GM21723 (cell line): ENCODE data around the gene CCDC177.

Experiments
- ATAC-seq: cut with Tn5 transposase; IDR thresholded peaks from one replicate; pipeline ENCODE4 v1.9.1; 2021; ENCODE audit warnings: mild to moderate bottlenecking, moderate library complexity; ENCODE audit not compliant: unreplicated experiment

Gene CCDC177

DNA sequence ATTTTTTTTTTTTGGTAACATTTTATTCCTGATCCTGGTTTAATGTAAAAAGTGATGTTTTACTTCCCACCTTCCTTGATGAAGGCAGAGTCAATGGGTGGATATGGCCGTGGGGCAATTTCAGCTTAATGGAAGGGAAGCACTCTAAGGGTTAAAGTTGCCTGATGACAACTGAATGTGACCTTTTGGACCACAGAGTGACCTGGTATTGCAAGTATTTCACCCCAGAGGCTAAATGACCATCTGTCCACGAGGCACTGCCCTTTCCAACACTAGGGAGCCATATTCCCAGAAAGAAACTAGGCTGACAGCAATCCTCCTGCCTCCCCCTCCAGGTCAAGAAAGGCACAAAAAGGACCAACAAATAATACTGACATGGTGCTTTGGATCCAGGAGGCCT, 4.8 kb downstream of the CCDC177 start:
- ATAC-seq = no peak

DNA sequence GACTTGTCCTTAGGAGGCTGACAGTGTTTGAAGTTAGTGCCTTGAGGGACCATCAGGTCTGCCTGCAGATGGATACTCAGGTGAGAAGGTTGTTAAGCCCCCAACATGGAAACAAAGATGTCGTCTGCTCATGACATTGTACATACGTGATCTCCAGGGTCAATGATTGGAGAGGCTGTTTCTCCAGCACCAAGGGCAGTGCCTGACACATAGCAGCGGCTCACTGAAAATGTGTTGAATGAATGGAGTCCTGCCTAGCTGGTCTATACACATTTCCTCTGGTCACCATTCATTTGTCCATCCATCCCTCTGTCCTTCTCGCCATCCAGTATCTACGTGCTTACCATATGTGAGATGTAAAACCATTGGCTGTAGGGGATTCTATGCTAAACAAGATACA, 7.1 kb downstream of the CCDC177 start:
- no peak for ATAC-seq

- ATAC-seq = no peak
These were observed 12.8 kb downstream of the CCDC177 start for GRCh38 chr14:69561893-69562292.

GRCh38 chr14:69560826-69561225, 13.8 kb downstream of the CCDC177 start:
- ATAC-seq = no peak

DNA sequence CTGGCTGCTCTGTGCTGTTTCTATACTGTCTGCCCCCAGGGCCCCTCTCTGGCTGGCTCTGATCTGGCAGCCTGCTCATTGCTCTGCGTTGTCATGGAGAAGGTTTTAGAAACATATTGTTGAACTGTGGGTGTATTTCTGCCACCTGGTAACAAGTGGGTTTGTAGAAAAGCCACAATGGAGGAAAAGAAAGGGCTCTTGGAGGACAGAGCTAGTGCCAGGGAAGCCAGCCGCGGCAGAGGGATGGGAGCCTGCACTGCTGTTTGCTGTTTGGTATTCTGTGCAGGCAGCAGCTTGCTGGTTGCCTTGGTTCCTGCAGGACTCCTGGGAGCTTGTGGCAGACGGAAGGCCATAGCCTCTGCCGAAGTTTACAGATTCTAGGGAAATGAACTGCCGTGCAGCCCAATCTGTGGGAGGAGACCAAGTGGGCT, 15.1 kb downstream of the CCDC177 start:
- no peak for ATAC-seq

DNA sequence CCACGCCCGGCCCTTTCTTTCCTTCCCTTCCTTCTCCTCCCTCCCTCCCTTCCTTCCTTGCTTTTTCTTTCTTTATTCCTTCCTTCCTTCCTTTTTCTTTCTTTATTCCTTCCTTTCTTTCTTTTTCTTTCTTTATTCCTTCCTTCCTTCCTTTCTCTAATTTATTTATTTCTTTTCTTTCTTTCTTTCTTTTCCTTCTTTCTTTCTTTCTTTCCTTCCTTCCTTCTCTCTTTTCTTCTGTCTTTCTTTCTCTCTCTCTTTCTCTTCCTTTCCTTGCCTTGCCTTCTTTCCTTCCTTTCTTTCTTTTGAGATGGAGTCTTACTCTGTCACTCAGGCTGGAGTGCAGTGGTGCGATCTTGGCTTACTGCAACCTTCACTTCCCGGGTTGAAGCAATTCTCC, 15.9 kb downstream of the CCDC177 start:
- no peak for ATAC-seq

DNA sequence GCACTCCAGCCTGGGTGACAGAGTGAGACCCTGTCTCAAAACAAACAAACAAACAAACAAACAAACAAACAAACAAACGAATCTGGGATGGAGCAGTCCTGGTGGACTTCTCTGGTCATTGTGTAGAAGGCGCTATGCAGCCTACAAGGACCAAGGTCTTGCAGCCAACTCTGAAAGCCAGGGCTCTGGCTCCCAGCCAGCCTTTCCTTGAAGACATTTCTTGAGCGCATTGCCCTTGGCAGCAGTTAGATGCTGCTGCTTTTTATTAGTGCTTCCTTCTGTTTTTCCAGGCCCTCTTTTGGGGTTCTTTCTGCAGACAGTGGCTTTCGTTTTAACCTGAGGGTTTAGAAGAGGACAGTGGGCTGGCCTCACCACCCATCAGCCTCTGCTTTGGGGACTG, 20.2 kb downstream of the CCDC177 start:
- no peak for ATAC-seq

GRCh38 chr14:69553252-69553651, 21.4 kb downstream of the CCDC177 start:
- ATAC-seq = no peak

DNA sequence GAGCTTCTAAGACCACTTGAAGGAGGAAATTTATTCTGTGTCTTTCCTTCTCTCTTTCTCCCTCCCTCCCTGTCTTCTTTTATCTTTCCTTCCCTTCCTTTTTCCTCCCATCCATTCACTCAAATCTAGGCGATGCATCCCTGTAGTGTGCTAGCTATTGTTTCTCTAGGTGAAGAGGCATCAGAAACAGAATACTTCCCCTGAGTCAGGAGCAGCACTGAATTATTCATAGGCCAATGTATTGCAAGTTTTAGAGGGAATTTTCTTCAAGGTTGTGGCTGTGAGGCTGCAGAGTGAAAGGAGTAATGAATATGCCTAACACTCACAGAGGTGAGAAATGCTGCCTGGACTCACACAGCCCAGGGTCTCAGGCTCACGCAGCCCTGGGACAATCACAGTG, 23.2 kb downstream of the CCDC177 start:
- no peak for ATAC-seq

GRCh38 chr14:69548566-69548965, 26.1 kb downstream of the CCDC177 start:
- ATAC-seq = no peak

DNA sequence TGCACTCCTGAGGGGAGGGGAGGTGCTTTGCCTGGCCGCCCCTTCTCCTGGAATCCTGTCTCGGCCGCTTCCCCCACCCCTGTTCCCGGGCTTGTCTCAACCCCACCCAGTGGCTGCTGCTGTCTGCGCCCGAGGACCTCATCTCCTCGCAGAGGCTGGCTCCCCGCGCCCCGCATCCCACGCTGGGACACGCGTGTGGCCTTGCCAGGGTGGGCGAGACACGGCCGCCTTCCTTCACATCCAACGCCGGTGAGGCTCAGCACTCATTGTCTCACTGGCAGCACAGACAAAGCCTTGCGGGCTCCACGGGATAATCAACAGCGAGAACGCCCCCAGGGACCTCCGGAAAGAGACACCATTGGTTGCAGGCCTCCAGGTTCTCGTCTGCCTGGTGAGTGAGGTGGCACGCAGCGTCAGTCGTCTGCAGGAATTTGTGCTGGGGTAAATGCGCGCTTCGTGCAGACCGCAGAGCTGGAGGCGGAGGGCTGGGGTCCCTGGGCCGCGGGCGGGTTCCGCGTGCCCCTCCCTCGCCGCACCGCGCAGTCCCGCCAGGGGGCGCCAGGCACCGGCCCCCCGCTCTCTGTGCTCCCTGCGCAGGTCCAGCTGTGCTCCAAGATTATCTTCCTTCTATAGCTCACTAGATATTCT, 26.8 kb downstream of the CCDC177 start:
- ATAC-seq = no peak

- no peak for ATAC-seq
These were observed 31.1 kb downstream of the CCDC177 start for GRCh38 chr14:69543341-69544115.

GRCh38 chr14:69542311-69542710, 32.4 kb downstream of the CCDC177 start:
- no peak for ATAC-seq

DNA sequence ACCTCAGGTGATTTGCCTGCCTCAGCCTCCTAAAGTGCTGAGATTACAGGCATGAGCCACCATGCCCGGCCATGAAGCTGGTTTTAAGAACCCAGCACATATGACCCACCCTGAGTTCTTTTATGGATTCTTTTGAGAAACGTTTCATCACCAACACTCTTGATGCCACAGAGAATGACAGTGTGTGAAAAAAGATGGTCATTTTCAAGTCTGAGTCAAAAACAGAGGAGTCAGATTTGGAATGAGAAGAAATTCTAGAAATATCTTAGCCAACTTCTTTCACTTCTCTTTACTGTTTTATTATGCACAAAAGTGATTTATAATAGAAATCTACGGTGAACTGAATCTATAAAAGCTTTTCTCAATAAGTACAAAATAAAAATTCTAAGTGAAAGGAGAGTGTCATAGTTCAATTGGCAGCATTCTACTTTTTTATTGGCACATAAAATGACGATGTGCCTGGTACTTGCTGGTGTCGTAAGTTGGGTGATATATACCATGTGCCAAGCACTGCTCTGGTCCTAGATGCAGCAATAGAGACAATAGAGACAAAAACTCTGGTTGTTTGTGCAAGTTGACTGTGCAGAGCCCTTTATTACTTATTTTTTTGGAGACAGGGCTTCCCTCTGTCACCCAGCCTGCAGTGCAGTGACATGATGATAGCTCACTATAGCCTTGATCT, 33.9 kb downstream of the CCDC177 start:
- ATAC-seq = no peak

DNA sequence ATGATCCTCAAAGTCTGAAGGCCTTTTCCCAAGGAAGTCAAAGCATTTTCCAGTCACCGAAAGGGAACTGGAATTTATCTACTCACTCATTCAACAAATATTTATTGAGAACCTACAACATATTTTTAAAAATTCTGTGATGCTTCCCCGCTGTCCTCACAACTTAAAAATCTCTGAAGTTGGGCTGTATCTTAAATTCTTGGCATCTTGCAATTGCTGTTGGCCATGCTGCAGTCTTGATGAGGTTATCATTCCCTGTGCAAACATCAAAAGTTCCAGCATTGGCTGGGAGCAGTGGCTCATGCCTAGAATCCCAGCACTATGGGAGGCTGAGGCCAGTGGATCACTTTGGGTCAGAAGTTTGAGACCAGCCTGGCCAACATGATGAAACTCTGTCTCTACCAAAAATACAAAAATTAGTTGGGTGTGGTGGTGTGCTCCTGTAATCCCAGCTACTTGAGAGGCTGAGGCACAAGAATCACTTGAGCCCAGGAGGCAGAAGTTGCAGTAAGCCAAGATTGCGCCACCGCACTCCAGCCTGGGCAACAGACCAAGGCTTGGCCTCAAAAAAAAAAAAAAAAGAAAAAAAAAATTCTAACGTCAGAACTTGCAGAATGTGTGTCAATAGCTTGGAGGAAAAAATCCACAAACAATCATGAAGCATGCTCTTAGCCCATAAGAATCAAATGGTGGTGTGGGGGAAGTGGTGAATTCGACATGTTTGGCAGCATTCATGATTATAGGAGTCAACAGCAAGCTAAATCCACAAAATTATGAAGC, 34.9 kb downstream of the CCDC177 start:
- no peak for ATAC-seq

GRCh38 chr14:69538766-69539165, 35.9 kb downstream of the CCDC177 start:
- no peak for ATAC-seq

- no peak for ATAC-seq
These were observed 36.8 kb downstream of the CCDC177 start for GRCh38 chr14:69537900-69538299.

DNA sequence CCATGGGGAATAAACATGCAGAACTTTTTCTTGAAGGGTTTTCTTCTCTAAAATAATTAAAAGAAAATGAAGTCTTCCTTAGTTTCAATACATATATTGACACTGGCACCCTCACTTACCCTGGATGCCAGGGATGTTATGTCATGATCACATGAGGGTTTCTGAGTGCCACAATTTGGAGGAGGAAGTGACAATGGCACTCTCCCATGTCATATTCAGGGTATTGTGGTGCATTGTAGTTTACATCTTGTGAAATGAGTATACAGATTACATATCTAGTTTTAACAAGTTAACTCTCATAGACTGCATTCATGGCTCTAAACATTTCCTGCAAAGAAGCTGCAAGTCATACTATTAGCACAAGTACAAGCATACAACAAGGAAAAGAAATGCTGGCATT, 37.7 kb downstream of the CCDC177 start:
- ATAC-seq = no peak

- no peak for ATAC-seq
These were observed 39.3 kb downstream of the CCDC177 start for GRCh38 chr14:69535230-69535848.

GRCh38 chr14:69532561-69533340, 41.9 kb downstream of the CCDC177 start:
- ATAC-seq = no peak
